HG03045 (cell line): ENCODE results near the gene PARP2.

ENCODE experiments used
- ATAC-seq: cut with Tn5 transposase; IDR thresholded peaks from one replicate; pipeline ENCODE4 v1.9.1; 2021; ENCODE audit warnings: mild to moderate bottlenecking, moderate library complexity; ENCODE audit not compliant: unreplicated experiment

PARP2 gene

GRCh38 chr14:20391505-20391904 lies 48.1 kb downstream of the PARP2 start:
- ATAC-seq, result no peak

GRCh38 chr14:20397511-20397910 lies 54.1 kb downstream of the PARP2 start:
- ATAC-seq, result no peak

GRCh38 chr14:20400589-20400964 lies 57.1 kb downstream of the PARP2 start:
- no peak for ATAC-seq

- no peak for ATAC-seq
Measured at GRCh38 chr14:20400965-20401593, 57.6 kb downstream of the PARP2 start.

GRCh38 chr14:20403521-20403920 lies 60.1 kb downstream of the PARP2 start:
- no peak for ATAC-seq
